HG03135 (cell line): ENCODE data around the gene RASGRF2.
"Not testable (repeated sequence)": the region's sequence is repeated elsewhere in the genome, so short reads cannot be mapped to it uniquely, and the experiment has no call there.

Source experiments
- ATAC-seq: cut with Tn5 transposase; IDR thresholded peaks from one replicate; pipeline ENCODE4 v1.9.1; 2021; ENCODE audit warnings: mild to moderate bottlenecking, moderate library complexity; ENCODE audit not compliant: unreplicated experiment

The RASGRF2 gene

GRCh38 chr5:81234299-81234698, 274.1 kb downstream of the RASGRF2 start:
- no peak for ATAC-seq

- no peak for ATAC-seq
Measured at GRCh38 chr5:81234801-81235200, 274.6 kb downstream of the RASGRF2 start.

DNA sequence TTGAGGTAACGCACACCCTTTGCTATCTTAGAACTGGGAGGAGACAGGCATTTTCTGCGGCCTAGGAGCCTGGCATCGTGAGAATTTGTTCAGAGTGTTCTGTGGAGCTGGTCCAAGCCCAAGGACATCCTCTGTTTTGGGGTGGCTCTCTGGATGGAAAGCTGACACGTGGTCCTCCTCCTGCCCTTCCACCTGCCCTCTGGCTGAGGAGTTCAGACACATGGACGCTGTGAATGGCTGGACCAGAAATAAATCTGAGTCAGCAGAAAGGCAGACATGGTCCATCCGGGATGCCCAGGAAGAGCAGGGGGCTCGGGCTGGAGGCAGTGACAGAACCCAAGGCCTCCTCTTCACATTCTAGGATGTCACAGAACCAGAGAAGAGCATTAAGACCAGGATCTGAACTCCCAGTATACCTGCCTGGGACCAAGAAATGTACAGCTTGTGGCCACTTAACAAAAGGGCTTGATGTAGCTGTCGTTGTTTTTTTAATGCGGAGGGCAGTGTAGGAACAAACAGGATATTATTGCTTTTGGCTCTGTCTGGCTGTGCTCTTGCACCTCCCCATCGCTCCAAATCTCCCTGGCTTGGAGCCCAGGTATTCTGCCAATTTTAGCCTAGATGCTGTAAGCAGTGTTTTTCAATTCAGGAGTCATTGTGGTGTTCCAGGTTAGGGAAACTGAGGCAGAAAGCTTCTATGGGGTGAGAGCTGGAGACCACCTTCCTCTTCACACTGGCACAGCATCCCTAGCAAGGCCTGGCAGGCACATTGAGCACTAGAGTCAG, 275.3 kb downstream of the RASGRF2 start:
- ATAC-seq: no peak

GRCh38 chr5:81238460-81238859, 278.3 kb downstream of the RASGRF2 start:
- ATAC-seq: no peak

- no peak for ATAC-seq
Measured at GRCh38 chr5:81239613-81240012, 279.4 kb downstream of the RASGRF2 start.

GRCh38 chr5:81241001-81241400, 280.8 kb downstream of the RASGRF2 start:
- ATAC-seq: no peak

GRCh38 chr5:81241961-81242648, 281.9 kb downstream of the RASGRF2 start:
- no peak for ATAC-seq

- ATAC-seq: no peak
Measured at GRCh38 chr5:81242906-81243436, 282.8 kb downstream of the RASGRF2 start.

GRCh38 chr5:81244451-81244850, 284.3 kb downstream of the RASGRF2 start:
- ATAC-seq: no peak

DNA sequence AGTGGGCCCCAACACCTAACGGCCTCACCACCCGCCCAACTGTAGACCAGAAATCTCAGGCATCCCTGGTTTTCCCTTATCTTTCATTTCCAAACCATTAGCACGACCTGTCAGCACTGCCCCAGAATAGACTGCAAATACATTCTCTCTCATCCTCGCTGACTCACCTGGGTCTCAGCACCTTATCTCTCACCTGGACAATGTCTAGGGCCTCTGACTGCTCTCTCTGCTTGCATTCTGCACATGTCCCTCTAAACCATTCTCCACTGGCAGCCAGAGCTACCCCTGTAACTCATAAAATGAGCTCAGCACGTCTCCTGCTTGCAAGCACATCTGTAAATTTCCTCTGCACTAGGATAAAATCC, 285.7 kb downstream of the RASGRF2 start:
- no peak for ATAC-seq

- ATAC-seq: no peak
Measured at GRCh38 chr5:81246697-81247096, 286.5 kb downstream of the RASGRF2 start.

- no peak for ATAC-seq
Measured at GRCh38 chr5:81247441-81247972, 287.3 kb downstream of the RASGRF2 start.

- no peak for ATAC-seq
Measured at GRCh38 chr5:81249240-81249639, 289.1 kb downstream of the RASGRF2 start.

- no peak for ATAC-seq
Measured at GRCh38 chr5:81250004-81250403, 289.8 kb downstream of the RASGRF2 start.

DNA sequence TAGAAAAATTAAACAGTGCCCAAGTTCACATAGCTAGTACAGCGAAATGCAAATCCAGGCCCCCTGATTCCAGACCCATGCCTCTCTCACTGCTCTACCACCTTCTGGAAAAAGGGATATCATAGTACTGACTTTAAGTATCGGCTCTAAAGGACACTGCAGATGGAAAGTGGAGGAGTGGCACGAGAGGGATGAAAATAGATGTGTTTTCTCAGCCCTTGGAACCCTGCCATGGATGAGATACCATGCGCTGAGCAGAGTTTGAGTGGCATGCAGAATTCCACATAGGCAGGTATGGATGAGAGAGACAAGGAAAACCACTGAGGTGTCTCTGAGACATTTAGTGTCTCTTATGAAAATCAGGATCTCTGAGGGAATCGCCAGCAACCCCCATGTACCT, 291.8 kb downstream of the RASGRF2 start:
- ATAC-seq: no peak

DNA sequence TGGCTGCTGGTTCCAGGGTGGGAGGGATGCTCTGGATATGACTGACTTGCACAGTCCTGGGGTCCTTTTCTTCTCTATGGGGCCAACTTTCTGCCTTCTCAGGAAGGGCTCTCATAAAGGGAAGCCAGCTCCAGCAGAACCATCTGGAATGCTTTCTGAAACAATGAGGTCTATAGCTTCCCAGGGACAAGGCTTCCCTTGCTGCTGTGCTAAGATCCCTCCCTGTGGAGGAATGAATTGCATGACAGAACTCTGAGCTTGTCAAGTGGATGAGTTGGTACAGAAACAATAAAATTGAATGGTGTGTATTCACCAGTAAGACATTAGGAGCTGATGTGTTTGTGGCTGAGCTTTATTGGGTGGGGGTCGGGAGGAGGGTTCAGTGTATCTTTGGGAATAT, 292.7 kb downstream of the RASGRF2 start:
- no peak for ATAC-seq

DNA sequence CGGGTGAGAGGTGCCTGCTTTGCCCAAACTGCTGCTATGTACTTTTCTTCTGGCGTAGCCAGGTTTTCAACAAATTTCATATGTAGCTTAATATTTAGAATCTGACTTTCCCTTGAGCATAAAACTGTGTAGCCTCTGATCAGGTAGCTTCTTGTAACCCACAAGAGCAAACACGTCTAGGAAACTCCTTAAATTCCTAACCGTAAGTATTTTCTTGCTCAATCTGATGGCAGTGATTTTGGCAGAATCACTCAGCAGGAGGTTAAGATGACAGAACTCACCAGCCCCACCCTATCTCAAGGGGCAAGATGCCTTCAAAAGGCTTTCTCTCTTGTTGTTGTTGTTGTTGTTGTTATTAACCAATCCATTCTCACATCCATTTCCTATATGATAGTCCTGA, 293.7 kb downstream of the RASGRF2 start:
- no peak for ATAC-seq

DNA sequence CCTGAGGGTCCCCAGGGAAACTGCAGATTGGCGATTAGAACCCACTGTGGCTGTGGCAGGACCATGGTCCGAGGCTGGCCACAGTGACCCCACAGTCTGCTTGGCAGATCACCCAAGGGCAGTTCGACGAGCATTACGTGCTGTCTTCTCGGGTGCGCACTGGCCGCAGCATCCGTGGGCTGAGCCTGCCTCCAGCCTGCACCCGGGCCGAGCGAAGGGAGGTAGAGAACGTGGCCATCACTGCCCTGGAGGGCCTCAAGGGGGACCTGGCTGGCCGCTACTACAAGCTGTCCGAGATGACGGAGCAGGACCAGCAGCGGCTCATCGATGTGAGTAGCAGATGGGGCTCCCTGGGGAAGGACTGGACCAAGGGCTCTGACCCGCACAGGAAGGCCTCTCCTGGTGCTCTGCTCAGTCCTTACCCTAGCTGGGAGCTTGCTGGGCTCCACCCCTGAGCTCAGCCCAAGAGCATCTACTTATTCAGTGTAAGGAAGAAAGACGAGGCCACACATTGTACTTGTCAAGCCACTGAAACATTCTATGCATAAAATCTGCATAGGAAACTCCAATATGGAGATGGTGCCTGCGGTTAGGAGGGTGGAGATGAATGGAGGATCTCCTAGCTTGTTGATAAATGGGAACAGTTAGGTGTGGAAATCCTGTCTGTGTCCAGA, 294.9 kb downstream of the RASGRF2 start:
- ATAC-seq: no peak

GRCh38 chr5:81256766-81257165, 296.6 kb downstream of the RASGRF2 start:
- ATAC-seq: no peak

GRCh38 chr5:81262796-81263195, 302.6 kb downstream of the RASGRF2 start:
- ATAC-seq: not testable (repeated sequence)

DNA sequence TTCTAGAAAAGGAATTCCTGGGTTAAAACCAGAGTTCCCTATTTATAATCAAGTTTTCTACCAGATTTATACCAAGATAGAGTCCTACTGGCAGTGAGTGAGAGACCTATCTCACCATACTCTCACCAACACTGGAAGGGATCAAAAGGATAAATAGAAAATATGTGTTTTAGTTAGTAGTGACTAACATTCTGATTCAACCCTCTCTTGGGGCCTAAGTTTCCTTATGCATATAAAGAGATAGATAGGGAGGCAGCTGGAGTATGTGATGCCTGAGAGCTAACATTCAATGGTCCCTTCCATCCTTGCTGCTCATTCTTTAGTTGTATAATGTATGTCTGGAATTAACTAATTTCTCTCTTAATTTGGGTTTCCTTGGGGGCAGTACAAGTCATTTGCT, 304.9 kb downstream of the RASGRF2 start:
- ATAC-seq: no peak
